PFSK-1 (cell line): ENCODE data around the gene MCM5.

Source experiments
- FOXP2 ChIP-seq: optimal IDR thresholded peaks from 2 replicates; pipeline ENCODE3; 2011; ENCODE audit warnings: borderline replicate concordance, control low read depth, inconsistent platforms; ENCODE audit not compliant: insufficient read depth; ENCODE audit errors: extremely low read length, extremely low read depth
- POLR2AphosphoS5 ChIP-seq: IDR thresholded peaks from 2 replicates; pipeline ENCODE4 v1.6.1; 2012; ENCODE audit warnings: low read depth, mild to moderate bottlenecking, control low read depth, low read length, moderate library complexity
- SIN3A ChIP-seq: IDR thresholded peaks from 2 replicates; pipeline ENCODE4 v1.6.1; 2012; ENCODE audit warnings: mild to moderate bottlenecking, low read length, moderate library complexity, borderline replicate concordance; ENCODE audit not compliant: insufficient read depth
- TAF1 ChIP-seq: IDR thresholded peaks from 2 replicates; pipeline ENCODE4 v1.6.1; 2012; ENCODE audit warnings: low read length, control low read depth, borderline replicate concordance; ENCODE audit not compliant: insufficient read depth
- TF ChIP-seq, protein P1 (sequence below), 2 experiments: IDR thresholded peaks; 2 replicates each; pipeline versions ENCODE4 v1.6.1 to v1.8.0; 2011 to 2012; ENCODE audit warnings: low read depth in 2 of 2, low read length in 2 of 2, control low read depth in 1 of 2, inconsistent platforms in 1 of 2, mild to moderate bottlenecking in 1 of 2, moderate library complexity in 1 of 2; ENCODE audit not compliant: insufficient read depth in 1 of 2

The MCM5 gene

DNA sequence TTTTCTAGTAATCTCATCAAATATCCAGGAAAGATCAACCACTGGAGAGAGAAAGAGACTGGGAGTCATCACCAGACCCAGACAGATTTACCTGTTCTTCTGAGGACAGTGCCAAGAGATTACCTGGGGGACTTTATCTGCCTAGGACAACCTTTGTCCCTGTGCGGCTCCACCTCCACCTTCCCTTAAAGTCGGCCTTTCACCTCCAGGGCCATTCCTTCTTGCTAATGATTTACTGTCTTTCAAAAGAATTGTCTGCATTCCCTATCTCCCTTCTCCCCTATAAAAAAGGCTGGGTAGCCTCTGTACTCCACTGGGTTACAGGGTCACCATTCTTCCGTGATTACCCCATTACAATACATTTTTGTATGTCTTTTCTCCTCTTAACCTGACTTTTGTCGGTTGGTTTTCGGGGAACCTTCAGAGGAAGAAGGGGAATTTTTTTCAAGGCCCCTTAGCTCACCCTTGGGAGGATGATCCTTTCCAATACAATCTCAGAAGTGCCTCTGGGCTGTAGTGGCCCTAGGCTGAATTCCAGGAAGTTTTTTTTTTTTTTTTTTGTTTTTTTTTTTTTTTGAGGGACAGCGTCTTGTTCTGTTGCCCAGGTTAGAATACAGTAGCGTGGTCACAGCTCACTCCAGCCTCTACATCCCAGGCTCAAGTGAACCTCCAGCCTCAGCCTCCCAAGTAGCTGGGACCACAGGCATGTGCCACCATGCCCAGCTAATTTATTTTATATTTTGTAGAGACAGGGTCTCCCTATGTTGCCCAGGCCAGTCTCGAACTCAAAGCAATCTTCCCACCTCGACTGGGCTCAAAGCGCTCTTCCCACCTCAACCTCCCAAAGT, 20.6 kb upstream of the MCM5 start:
- TF ChIP-seq TAF1 (no peak), POLR2AphosphoS5 (no peak), FOXP2 (no peak), SIN3A (no peak)
- TF ChIP-seq, protein P1, sequence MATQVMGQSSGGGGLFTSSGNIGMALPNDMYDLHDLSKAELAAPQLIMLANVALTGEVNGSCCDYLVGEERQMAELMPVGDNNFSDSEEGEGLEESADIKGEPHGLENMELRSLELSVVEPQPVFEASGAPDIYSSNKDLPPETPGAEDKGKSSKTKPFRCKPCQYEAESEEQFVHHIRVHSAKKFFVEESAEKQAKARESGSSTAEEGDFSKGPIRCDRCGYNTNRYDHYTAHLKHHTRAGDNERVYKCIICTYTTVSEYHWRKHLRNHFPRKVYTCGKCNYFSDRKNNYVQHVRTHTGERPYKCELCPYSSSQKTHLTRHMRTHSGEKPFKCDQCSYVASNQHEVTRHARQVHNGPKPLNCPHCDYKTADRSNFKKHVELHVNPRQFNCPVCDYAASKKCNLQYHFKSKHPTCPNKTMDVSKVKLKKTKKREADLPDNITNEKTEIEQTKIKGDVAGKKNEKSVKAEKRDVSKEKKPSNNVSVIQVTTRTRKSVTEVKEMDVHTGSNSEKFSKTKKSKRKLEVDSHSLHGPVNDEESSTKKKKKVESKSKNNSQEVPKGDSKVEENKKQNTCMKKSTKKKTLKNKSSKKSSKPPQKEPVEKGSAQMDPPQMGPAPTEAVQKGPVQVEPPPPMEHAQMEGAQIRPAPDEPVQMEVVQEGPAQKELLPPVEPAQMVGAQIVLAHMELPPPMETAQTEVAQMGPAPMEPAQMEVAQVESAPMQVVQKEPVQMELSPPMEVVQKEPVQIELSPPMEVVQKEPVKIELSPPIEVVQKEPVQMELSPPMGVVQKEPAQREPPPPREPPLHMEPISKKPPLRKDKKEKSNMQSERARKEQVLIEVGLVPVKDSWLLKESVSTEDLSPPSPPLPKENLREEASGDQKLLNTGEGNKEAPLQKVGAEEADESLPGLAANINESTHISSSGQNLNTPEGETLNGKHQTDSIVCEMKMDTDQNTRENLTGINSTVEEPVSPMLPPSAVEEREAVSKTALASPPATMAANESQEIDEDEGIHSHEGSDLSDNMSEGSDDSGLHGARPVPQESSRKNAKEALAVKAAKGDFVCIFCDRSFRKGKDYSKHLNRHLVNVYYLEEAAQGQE (IDR thresholded peaks at IDR 0.05; ENCODE audit: insufficient read depth in 1 of 2, low read depth in 2 of 2, low read length in 2 of 2): no peak

DNA sequence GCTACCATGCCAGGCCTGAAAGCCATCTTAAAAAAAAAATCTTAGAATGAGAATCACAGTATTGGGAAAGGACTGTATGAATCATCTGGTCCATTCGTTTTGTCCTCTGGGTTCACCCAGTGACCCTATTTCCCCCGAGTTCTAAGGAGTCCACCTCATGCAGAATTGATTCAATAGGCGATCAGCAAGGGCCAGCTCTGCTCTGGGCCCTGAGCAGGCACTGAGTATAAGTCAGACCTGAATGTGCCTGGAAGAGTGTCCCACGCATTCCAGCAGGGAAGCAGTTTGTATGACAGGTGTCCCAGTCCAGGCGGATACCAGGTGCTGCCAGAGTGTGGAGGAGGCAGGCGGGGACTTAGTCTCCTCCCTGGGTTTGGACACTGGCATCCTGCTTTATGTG, 19.9 kb upstream of the MCM5 start:
- TF ChIP-seq TAF1 (no peak), FOXP2 (no peak), POLR2AphosphoS5 (no peak), SIN3A (no peak)
- TF ChIP-seq, protein P1 (IDR thresholded peaks at IDR 0.05; ENCODE audit: insufficient read depth in 1 of 2, low read depth in 2 of 2, low read length in 2 of 2): no peak

- no peak for TF ChIP-seq SIN3A
- peak; percentile 79 for TF ChIP-seq POLR2AphosphoS5
- TF ChIP-seq FOXP2: peak; percentile 97
- TF ChIP-seq, protein P1 (IDR thresholded peaks at IDR 0.05; ENCODE audit: insufficient read depth in 1 of 2, low read depth in 2 of 2, low read length in 2 of 2): no peak
- TF ChIP-seq TAF1: peak; percentile 52; the same call in 1 of the 2 replicates
Measured at GRCh38 chr22:35380537-35381423, 19.2 kb upstream of the MCM5 start, which contains the start of gene HMOX1. Gene HMOX1, plus strand, starts transcription at chr22:35381096. Its CDS starts 78 bp downstream, at chr22:35381174.

- TF ChIP-seq POLR2AphosphoS5: no peak
- no peak for TF ChIP-seq SIN3A
- TF ChIP-seq FOXP2: no peak
- TF ChIP-seq TAF1: no peak
- TF ChIP-seq, protein P1 (IDR thresholded peaks at IDR 0.05; ENCODE audit: insufficient read depth in 1 of 2, low read depth in 2 of 2, low read length in 2 of 2): no peak
Measured at GRCh38 chr22:35381424-35382009, 18.4 kb upstream of the MCM5 start.
